NCI-H2227 (cell line): ENCODE measurements around the gene ZDHHC13.
A peak's percentile ranks its signal among the peaks of the same experiment; 100 is the strongest.
"Not testable (repeated sequence)": the region's sequence is repeated elsewhere in the genome, so short reads cannot be mapped to it uniquely, and the experiment has no call there.

Experiments
- DNase-seq: peaks from one replicate; lab custom pipeline; 2025; ENCODE audit not compliant: unreplicated experiment; lab: John Stamatoyannopoulos, UW

Gene ZDHHC13

DNA sequence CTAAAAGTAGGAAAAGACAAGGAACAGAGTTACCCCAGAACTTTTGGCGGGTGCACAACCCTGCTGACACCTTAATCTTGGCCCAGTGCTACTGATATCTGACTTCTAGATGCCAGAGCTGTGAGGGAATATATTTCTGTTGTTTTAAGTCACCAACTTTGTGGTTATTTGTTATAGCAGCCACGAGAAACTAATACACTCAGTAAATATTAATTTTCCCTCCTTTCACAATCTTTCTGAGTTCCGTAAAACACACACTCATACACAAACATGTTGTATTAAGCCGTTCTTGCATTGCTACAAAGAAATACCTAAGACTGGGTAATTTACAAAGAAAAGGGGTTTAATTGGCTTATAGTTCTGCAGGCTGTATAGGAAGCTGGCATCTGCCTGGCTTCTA is 16.1 kb upstream of the ZDHHC13 start:
- DNase-seq = no peak

- no peak for DNase-seq
Measured at GRCh38 chr11:19101796-19102520, 15.0 kb upstream of the ZDHHC13 start.

GRCh38 chr11:19102521-19102900 is 14.5 kb upstream of the ZDHHC13 start:
- DNase-seq = no peak

- DNase-seq = no peak
Measured at GRCh38 chr11:19105011-19105410, 12.0 kb upstream of the ZDHHC13 start.

- no peak for DNase-seq
Measured at GRCh38 chr11:19107125-19107524, 9.8 kb upstream of the ZDHHC13 start.

GRCh38 chr11:19110295-19110694 is 6.7 kb upstream of the ZDHHC13 start:
- peak; percentile 80 for DNase-seq

GRCh38 chr11:19111809-19112208 is 5.2 kb upstream of the ZDHHC13 start:
- no peak for DNase-seq

- no peak for DNase-seq
Measured at GRCh38 chr11:19116276-19116970, 545 bp upstream of the ZDHHC13 start.

GRCh38 chr11:19117760-19118097 is 761 bp downstream of the ZDHHC13 start:
- DNase-seq = no peak

DNA sequence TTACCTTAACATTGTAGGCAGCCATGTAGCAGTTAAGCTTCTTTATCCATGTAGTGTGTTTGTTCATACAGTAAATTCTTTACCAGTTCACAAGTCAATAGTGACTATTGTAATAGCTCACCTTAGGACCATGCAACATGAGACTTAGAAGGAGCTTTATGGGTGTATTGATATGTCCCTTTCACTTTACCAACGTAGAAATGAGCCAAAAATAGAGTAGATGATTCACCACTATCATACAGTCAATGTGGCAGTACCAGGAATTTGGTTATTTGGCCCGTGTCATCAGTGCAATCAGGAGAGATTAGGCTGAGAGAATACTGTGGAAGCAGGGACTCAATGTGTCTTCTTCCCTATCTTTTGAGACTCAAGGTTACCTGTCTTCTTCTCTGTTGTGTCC is 4.7 kb downstream of the ZDHHC13 start:
- DNase-seq = no peak

GRCh38 chr11:19122960-19123615 is 6.1 kb downstream of the ZDHHC13 start:
- no peak for DNase-seq

DNA sequence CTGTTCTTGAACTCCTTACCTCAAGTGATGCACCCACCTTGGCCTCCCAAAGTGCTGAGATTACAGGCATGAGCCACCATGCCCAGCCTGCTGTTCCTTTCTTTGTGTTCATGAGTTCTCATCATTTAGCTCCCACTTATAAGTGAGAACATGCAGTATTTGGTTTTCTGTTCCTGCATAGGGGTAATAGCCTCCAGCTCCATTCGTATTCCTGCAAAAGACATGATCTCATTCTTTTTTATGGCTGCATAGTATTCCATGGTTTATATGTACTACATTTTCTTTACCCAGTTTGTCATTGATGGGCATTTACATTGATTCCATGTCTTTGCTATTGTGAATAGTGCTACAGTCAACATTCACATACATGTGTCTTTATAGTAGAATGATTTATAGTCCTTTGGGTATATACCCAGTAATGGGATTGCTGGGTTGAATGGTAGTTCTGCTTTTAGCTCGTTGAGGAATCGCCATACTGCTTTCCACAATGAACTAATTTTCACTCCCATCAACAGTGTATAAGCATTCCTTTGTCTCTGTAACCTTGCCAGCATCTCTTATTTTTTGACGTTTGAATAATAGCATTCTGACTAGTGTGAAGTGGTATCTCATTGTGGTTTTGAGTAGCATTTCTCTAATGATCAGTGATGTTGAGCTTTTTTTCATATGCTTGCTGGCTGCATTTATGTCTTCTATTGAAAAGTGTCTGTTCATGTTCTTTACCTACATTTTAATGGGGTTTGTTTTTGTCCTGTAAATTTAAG is 9.8 kb downstream of the ZDHHC13 start:
- DNase-seq = not testable (repeated sequence)

- DNase-seq = no peak
Measured at GRCh38 chr11:19134004-19134403, 17.0 kb downstream of the ZDHHC13 start.

DNA sequence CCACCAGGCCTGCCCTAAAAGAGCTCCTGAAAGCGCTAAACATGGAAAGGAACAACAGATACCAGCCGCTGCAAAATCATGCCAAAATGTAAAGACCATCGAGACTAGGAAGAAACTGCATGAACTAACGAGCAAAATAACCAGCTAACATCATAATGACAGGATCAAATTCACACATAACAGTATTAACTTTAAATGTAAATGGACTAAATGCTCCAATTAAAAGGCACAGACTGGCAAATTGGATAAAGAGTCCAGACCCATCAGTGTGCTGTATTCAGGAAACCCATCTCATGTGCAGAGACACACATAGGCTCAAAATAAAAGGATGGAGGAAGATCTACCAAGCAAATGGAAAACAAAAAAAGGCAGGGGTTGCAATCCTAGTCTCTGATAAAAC is 19.9 kb downstream of the ZDHHC13 start:
- not testable (repeated sequence) for DNase-seq

GRCh38 chr11:19145319-19145718 is 28.4 kb downstream of the ZDHHC13 start:
- no peak for DNase-seq

GRCh38 chr11:19156892-19157291 is 39.9 kb downstream of the ZDHHC13 start:
- no peak for DNase-seq

- no peak for DNase-seq
Measured at GRCh38 chr11:19160847-19161246, 43.9 kb downstream of the ZDHHC13 start.

GRCh38 chr11:19161651-19162050 is 44.7 kb downstream of the ZDHHC13 start:
- no peak for DNase-seq

GRCh38 chr11:19162951-19163505 is 46.1 kb downstream of the ZDHHC13 start:
- DNase-seq = no peak

DNA sequence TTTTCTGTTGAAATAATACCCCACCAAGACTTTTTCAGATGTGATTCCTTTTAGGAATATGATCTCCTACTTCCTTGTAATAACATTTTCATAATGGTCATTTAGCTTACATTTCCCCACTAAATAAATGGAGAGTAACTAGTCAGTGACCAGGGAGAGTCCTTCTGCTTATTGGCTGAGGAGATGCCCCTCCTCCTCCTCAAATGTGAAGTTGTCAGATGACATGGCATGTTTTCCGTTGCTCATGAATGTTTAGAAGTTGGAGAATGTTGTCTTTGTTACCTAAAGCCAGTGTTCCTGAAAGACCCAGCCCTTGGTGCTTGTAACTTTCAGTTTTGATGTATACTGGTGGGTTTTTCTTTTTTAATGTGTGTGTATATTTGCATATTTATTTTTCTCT is 46.6 kb downstream of the ZDHHC13 start:
- no peak for DNase-seq

DNA sequence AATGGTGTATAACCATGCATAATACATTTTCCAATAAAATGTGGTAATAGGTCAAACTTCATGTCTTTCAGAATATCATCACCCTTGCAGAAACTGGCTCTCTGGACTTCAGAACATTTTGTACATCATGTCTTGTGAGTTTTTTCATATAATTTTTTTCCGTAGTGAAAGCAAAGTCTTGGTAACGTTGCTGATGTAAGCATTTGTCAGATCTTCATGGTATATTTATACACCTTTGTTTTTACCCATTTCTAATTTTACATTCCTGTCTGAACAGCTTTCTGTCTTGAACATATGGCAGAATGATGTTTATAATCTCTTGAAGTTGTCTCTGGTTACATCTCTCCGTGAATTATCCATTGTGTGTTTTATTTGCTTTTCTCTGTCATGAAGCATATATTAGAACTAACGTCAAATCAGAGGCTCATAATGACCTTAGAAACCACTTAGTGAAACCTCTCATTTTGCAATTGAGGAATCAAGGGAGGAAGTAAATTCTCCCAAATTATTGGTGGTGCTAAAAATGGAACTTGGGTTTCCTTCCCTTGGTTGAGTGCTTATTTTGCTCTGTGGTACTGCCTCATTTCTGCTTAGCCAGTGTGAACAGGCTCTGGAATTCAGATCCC is 47.4 kb downstream of the ZDHHC13 start:
- DNase-seq = peak; percentile 47
